IPS-NIHi7 (cell line): ENCODE measurements around the gene GPR141.

Experiments
- DNase-seq: peaks from one replicate; pipeline ENCODE4 v3.0.0; 2012; ENCODE audit warnings: mixed read lengths; ENCODE audit errors: extremely low spot score

The GPR141 gene

DNA sequence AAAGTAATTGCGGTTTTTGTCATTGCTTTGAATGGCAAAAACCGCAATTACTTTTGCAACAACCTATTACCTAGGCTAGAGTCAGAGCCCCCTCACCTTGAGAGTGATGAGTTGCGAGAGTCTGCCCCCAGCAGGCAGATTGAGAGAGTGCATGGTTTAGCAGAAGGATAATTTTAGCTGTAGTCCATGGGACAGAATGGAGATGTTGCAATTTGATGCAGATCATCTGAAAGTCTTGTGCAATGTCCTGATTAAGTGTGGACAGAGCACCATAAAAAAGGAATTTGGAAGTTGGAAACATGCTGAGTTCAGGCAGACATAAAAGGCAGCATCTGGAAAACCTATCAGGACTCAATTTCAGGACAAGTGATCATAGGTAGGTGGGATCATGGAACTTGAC, 48.7 kb downstream of the GPR141 start:
- DNase-seq = peak; percentile 79

DNA sequence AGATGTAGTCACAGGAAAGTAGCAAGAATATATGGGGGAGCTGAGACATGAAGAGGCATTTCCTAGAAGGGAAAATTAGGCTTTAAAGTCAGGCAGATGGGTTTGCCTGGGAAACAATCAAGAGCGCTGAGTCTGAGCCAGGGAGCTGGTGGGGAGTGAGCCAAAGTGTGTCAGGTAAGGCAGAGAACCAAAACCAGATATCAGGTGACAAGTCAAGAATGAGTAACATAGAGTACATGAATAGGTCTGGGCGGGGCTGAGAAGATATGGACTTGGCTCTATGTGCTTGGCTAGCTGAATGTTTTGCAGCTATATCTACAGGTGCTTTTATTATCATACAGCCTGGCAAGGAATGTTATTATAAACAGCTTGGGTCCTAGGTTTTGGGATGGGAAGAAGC, 49.3 kb downstream of the GPR141 start:
- DNase-seq = no peak

DNA sequence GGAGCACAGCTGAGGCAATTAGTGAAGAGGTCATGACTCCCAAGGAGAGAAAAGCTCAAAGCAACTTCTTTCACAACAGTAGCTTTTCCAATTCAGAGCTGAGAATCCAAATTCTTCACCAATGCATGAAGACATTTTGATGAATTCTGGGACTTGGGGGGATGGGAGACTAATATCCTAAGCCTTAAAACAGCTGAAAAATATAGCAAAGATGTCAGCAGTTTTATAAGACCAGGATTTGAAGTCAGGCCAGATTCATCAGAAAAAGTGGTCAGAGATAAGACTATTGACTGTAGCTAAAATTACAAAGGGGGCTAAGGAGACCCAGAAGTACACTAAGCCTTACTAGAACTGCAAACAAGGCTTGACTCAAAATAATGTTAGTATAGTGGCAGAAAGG, 51.6 kb downstream of the GPR141 start:
- DNase-seq = no peak

DNA sequence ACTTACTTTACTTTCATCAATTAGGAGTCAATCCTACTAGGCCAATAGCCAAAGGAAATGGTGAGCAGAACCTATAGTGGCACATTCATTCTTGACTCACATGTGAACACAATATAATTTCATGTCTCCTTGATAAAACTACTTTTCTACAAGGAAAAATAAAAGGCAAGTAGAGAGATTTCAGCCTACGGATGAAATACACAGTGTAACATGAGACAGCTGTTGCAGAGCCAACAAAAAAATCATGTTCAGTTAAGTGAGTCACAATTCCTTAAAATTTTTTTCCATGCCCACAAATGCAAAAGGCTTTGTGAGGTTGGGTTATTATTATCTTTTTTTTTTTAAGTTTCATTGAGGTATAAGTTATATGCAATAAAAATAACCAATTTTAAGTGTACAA, 54.8 kb downstream of the GPR141 start:
- no peak for DNase-seq

DNA sequence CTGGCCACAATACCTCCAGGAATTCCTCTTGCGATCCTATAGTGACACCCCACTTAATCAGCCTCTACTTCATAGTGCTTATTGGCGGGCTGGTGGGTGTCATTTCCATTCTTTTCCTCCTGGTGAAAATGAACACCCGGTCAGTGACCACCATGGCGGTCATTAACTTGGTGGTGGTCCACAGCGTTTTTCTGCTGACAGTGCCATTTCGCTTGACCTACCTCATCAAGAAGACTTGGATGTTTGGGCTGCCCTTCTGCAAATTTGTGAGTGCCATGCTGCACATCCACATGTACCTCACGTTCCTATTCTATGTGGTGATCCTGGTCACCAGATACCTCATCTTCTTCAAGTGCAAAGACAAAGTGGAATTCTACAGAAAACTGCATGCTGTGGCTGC, 56.8 kb downstream of the GPR141 start:
- DNase-seq = no peak

DNA sequence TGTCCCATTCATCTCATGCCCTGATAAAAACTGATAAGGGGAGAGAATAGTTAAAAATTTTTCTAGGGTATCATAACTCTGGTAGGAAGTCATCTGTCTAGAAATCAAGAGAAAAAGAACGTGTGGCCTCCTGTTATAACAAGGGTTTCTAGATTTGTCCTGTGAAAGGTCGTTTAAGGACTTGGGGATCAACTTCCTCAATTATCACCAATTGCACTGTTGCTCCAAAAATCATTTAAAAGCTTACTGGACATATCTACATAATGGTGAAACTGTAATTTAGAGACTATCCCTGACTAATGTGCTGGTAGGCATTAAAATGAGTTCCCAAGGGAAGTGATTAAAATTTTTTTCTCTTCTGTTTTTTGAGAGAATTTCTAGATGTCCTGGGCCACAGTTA, 58.2 kb downstream of the GPR141 start:
- no peak for DNase-seq

DNA sequence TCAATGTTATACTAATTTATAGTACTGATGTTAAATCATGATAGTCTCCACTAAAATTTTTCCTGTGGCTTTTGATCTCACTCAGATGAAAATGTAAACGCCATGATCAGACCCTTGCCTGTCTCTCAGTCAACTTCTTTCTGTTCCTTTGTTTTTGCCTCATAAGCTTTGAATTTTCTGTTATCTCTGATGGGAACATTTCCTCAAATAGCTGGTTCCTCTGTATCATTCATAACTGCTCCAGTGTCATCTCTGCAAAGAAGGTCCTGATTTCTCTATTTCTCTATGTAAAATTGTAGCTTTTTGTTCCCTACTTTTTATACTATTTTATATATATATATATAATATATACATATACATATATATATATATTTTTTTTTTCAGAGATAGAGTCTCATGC, 67.5 kb downstream of the GPR141 start:
- DNase-seq = no peak

DNA sequence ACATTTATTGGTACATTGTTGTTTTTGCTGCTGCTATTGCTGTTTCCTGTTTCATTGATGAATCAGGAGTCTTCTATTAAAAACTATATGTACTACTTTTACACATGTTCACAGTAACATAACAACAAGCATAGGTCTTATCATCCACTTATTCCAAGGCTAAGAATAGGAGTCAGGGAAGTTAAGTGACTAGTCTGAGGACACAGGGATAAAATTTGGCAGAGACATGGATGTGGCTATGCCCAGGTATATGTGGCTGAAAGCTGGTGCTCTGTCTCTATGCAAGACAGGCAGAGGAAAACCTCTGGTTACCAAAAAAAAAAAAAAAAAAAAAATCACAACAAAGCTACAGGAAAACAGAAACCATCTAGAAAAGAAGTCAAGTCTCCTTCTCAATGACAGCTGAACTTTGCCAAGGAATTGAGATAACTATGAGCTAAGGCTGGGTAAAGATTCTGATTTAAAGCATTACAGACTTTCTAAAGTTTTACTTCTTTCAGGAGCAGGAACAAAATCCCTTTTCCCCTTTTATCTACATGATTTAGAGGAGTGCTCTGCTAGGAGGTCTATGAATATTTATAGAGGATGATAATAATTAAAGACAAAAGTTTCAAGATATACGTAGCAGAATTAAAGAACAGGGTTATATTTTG, 70.0 kb downstream of the GPR141 start:
- DNase-seq = no peak

DNA sequence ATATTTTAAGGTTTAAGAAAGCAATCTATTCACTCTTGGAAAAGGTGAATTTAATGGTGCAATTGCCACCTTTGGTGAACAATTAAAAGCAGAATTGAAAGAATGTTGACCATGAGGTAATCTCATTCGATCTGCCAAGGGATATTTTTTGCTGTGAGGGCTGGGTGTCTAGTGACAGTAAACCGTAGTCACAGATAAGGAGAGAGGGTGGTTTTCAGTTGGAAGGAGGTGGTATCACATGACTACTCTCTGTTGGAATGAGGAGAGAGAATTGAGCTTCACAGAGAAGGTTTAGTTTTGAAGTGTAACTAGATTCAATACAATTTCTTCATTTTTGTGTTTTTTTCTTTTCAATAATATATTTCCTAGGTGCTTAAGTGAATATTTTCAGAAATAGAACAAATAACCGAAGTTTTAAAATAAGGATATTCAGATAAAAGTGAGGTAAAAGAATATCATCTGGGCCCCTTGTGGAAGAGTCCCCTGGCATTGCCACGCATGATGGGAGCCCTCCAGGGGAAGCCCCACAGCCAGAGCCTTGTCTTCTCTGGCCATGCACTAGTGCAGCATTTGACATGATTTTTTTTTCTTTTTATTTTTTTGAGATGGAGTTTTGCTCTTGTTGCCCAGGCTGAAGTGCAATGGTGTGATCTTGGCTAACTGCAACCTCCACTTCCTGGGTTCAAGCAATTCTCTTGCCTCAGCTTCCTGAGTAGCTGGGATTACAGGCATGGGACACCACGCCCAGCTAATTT, 73.4 kb downstream of the GPR141 start:
- DNase-seq = no peak

DNA sequence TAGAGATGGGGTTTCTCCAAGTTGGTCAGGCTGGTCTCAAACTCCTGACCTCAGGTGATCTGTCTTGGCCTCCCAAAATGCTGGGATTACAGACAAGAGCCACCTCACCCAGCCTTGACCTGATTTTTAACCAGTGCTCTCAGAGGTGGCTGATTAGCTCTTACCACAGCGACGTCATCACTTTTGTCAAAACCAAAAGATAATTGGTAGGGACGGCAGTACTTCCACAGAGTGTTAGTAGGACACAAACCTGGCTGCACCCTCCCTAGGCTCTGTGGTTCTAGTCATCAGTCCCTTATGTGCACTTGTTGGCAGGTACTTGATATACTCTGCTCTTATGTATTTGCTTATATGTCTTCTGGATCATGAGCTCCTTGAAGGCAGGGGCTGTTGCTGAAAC, 74.0 kb downstream of the GPR141 start:
- no peak for DNase-seq

DNA sequence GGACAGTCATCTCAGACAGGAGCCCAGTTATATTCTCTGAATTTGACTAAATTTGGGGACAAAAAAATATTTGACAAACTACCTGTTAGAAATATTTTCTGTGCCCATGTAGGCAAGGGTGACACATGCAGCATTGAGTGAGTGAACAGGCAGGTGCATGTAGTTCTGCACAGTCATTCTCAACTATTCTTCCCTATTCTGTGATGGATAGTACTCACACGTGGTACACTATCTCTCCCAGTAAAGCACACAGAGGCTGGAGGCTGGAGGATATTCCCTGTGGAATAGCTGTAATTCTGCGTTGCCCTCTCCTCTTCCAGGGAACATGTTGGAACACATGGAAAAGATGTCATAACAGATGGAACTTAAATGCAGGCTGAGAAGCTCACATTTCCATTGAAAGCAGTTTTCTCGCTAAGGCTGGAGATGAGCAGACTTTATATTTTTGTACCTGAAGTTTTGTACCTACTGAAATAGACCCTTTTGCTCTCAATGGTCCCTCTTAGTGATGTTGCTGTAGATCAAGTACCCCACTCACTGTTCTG, 75.0 kb downstream of the GPR141 start:
- no peak for DNase-seq

DNA sequence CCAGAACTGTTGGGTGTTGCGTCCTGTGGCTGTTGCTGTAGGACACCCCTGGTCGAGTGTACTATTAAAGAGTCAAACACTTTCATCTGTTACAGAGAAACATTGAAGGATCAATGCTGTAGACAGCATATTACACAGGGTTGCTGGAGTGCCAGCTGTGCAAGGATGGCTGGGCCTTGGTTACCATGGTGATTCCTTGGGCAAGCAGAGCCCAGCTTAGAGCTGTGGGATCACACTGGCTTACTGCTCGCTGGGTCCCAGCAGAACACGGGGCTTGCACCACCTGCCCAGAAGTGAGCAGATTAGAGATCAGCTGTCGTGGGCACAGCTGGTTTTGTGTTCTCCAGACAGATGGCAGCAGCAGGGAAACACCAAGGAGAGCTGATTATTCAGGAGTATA, 76.0 kb downstream of the GPR141 start:
- DNase-seq = no peak

DNA sequence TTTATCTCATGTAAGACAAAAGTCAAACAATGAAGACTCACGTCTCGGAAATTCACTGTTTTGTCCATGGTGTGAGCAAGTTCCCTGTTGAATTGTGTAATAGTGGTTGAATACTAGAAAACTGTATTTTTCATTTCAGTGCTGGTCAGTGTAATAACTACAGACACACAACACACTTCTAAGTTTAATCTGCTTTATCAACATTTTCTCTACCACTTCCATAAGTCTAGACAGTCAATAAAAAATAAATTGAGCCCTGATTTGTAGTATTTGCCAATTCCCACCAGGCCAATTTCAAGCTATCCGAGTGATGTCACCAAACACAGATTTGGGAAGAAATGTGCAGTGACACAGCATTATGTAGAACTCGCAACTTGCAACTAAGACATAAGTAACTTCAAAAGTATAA, 81.9 kb downstream of the GPR141 start:
- DNase-seq = no peak

DNA sequence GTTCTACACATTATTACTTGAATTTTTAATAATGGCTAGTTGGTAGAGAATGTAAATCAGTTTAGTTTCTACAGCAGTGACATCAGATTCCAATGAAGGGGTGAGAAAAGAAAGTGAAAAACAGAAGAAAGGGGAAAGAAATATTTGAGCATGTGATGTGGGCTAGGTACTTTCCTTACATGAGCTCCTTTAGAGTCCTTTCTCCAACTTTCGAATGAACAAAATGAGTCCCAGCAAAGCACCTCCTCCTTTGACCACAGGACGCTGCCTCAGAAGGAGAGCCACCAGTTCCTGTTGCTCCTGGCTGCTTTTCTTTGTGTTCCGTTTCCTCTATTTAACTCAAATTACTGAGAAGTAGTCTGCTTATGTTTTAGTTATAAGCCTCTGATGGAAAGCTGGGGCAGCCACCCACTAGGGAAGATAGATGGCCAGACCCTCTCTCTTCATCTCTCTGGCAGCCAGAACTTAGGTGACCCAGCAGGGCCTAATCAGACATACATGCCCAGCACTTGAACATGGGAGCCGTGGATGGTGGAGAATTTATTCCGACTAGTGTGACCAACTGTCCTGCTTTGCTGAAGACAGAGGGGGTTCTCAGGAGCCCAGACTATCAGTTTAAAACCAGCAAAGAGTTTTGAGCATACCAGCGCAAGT, 82.4 kb downstream of the GPR141 start:
- no peak for DNase-seq

DNA sequence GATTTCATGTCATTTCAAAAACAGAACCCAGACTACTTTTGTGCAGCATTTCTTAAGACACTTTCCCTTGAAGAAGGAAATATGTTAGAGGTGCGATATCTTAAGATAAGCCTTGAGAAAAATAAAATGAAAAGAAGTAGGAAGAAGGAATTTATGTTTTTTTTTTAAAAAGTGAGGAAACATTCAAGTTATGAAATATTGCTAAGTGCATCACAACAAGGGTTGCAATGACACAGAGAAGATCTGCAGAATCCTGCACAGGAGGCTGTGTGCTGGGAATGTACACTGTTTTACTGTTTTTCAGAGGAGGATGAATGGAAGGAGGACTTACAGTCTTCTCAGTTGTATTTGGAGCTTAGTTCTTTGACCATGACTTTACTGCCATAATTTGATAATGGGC, 85.0 kb downstream of the GPR141 start:
- no peak for DNase-seq

DNA sequence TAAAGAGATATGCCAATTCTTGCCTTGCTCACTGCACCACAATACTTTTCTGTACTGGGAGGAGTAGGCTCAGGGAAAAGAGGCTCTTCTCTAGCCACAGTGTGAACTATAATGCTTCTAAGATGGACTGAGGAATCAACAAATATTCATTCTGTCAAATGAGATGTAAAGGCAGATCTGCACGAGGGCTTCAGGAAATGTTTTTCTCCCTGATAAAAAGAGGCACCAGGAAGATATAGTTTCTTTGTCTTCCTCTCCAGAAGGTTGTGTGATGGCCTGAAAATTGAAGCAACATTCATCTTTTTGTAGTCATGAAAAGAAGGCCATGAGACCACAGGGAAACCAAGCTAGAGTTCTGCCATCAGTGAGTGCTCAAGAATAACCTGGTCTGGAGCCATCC, 85.7 kb downstream of the GPR141 start:
- no peak for DNase-seq

DNA sequence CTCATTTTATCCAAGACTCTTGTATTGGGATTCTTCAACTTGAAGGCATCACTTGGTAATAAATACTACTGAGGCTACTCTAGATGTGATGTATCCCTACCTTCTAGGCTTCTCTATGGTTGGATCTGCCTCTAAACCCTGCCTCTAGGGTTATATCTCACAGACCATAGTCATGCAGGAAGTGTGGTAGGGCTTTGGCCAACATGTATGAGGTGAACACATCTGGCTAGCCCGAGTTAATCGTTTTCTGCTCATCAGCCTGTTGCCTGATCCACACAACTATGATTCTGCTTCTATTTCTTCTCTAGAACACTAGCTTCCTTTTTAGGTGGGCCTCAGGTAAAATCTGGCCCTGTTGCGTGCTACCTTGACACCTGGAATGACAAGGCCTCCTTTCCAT, 86.2 kb downstream of the GPR141 start:
- DNase-seq = no peak

DNA sequence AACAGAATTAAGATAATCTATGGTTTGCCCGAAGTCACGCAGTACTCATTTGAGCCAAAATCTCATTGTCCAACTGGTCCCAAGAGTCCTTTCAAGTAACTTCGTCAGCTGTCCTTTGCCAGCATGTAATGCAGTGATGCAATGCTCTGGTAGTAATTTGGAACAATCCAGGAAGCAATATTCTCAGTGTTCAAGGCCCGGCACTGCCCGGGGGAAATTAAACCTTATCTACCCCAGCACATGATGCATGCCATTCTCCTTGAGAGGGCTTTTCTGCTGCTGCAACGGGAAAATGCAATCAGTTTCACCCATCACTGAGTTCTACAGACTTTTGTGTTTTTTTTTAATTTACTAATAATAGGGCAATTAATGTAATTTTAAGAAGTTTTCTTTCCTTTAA, 87.3 kb downstream of the GPR141 start:
- DNase-seq = no peak

DNA sequence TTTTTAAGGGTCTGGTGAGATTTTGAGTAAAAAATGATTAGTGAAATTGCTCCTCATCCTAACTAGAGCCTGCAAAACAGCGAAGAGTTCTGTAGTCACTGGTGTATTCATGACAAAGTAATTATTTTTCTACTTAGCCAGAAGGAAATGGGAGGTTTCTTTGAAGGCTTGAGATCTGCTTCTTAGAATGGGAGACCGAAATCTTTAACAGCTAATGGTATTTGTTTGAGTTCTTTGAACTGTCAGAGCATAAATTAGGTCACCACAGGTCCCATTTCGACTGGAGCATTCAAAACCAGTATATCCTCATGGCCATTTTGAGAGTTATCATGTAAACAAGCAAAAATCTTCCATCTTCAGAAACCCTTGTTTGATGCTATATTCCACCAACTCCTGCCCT, 87.8 kb downstream of the GPR141 start:
- DNase-seq = no peak

DNA sequence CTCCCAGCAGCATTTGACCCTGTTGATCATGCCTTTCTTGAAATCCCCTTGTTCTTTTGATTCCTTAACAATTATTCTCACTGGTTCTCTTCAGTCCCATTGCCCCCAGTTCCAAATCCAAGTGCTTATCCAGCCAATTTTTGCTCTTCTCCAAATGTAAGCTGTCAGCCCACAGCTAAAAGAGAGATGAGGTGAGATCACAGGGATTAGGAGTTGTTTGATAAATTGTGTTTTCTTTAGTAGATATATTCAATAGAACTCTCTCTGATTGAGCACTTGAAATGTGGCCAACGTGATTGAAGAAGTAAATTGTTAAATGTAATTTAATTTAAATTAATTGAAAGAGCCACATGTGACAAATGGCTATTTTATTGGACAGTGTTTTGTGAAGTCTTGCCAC, 88.2 kb downstream of the GPR141 start:
- no peak for DNase-seq

DNA sequence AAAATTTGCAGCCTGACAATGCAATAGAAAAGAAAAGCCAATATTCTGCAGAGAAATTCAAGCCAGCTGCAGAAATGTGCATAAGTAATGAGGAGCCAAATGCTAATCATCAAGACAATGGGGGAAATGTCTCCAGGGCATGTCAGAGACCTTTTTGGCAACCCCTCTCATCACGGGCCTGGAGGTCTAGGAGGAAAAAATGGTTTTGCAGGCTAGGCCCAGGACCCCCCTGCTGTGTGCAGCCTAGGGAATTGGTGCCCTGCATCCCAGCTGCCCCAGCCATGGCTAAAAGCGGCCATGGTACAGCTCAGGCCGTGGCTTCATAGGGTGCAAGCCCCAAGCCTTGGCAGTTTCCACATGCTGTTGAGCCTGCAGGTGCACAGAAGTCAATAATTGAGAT, 92.4 kb downstream of the GPR141 start:
- DNase-seq = no peak

DNA sequence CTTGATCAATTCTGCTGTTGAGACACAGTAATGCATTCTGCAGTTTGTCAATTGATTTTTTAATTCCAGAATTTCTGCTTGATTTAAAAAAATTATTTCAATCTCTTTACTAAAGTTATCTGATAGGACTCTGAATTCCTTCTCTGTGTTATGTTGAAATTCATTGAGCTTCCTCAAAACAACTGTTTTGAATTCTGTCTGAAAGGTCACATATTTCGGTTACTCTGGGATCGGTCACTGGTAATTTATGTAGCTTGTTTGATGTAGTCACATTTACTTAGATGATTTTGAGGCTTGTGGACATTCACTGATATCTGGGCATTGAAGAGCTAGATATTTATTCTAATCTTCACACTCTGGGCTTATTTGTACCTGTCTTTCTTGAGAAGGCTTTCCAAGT, 97.6 kb downstream of the GPR141 start:
- DNase-seq = no peak

DNA sequence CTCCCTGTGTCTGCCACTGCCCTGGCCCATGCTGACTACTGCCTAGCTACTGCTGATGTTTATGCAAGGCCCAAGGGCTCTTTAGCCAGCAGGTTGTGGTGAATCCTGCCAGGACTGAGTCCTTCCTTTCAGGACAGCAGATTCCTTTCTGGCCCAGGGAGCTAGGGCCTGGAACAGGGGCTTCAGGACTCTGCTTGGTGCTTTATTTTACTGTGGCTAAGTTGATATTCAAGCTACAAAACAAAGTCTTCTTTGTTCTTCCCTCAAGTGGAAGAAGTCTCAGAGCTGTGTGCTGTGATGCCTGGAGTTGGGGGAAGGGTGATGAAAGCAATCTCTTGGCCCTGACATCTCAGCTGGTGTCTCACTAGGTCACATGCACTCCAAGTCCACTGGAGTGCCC, 98.6 kb downstream of the GPR141 start:
- no peak for DNase-seq
